HL-60 (cell line): Measurements from ENCODE around the gene C16orf74.

ENCODE experiments used
- DNase-seq, 2 experiments: peaks; one replicate each; pipeline ENCODE4 v3.0.0-alpha.2; 2010 to 2020; ENCODE audit warnings: low read depth in 1 of 2, low spot score in 1 of 2
- H3K27ac ChIP-seq: fragments of 250-450 bp; sonication (Bioruptor Pico); replicated peaks from 2 replicates; pipeline ENCODE4 v1.5.1; 2020; ENCODE audit warnings: mild to moderate bottlenecking, moderate library complexity
- H3K27me3 ChIP-seq: fragments of 250-450 bp; sonication (Bioruptor Pico); 2 replicates; pipeline ENCODE4 v1.5.1; 2021; ENCODE audit warnings: mild to moderate bottlenecking, moderate library complexity; ENCODE audit not compliant: insufficient read depth, poor library complexity, severe bottlenecking
- H3K4me3 ChIP-seq: replicated peaks from 2 replicates; pipeline ENCODE4 v1.5.1; 2011; ENCODE audit warnings: mild to moderate bottlenecking, control low read depth, low read length; ENCODE audit not compliant: insufficient read depth
- GABPA ChIP-seq: IDR thresholded peaks from 2 replicates; pipeline ENCODE4 v1.6.1; 2012; ENCODE audit warnings: low read depth
- POLR2AphosphoS5 ChIP-seq: IDR thresholded peaks from 2 replicates; pipeline ENCODE4 v1.6.1; 2012; ENCODE audit warnings: low read depth
- SPI1 ChIP-seq: IDR thresholded peaks from 2 replicates; pipeline ENCODE4 v1.6.1; 2012; ENCODE audit warnings: low read depth, mild to moderate bottlenecking, borderline replicate concordance
- TF ChIP-seq, protein P1 (sequence below): IDR thresholded peaks from 2 replicates; pipeline ENCODE4 v1.6.1; 2012; ENCODE audit warnings: low read depth; ENCODE audit not compliant: insufficient replicate concordance
- TF ChIP-seq, protein P2 (sequence below): IDR thresholded peaks from one replicate; pipeline ENCODE4 v1.5.1; 2011; ENCODE audit warnings: low read length, control low read depth, inconsistent platforms; ENCODE audit not compliant: insufficient read depth

The C16orf74 gene

DNA sequence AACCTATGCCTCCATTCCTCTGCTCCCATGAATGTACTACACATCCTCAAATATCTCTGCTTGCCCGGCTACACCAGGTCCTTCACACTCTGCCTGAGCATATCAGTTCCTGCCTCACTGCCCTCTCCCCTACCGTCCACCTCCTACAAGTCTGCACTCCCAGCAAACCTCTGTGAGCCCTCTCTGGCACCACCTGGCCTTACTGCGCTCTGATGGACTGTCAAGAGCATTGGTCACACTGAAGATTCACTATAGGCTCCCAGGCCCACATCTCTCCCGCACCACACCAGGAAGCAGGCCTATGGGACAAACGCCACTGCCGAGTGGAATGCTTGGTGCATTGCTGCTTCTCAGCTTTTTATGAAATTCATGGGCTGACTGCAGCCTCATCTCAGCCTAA lies 71.0 kb downstream of the C16orf74 start:
- no peak for DNase-seq
- Histone ChIP-seq H3K4me3 (no peak overlapping the region), H3K27ac (no peak overlapping the region), H3K27me3 (no peaks in the 10 kb centered on the region)
- TF ChIP-seq, protein P1, sequence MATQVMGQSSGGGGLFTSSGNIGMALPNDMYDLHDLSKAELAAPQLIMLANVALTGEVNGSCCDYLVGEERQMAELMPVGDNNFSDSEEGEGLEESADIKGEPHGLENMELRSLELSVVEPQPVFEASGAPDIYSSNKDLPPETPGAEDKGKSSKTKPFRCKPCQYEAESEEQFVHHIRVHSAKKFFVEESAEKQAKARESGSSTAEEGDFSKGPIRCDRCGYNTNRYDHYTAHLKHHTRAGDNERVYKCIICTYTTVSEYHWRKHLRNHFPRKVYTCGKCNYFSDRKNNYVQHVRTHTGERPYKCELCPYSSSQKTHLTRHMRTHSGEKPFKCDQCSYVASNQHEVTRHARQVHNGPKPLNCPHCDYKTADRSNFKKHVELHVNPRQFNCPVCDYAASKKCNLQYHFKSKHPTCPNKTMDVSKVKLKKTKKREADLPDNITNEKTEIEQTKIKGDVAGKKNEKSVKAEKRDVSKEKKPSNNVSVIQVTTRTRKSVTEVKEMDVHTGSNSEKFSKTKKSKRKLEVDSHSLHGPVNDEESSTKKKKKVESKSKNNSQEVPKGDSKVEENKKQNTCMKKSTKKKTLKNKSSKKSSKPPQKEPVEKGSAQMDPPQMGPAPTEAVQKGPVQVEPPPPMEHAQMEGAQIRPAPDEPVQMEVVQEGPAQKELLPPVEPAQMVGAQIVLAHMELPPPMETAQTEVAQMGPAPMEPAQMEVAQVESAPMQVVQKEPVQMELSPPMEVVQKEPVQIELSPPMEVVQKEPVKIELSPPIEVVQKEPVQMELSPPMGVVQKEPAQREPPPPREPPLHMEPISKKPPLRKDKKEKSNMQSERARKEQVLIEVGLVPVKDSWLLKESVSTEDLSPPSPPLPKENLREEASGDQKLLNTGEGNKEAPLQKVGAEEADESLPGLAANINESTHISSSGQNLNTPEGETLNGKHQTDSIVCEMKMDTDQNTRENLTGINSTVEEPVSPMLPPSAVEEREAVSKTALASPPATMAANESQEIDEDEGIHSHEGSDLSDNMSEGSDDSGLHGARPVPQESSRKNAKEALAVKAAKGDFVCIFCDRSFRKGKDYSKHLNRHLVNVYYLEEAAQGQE = no peak
- no peak for TF ChIP-seq SPI1
- no peak for TF ChIP-seq POLR2AphosphoS5
- TF ChIP-seq, protein P2, sequence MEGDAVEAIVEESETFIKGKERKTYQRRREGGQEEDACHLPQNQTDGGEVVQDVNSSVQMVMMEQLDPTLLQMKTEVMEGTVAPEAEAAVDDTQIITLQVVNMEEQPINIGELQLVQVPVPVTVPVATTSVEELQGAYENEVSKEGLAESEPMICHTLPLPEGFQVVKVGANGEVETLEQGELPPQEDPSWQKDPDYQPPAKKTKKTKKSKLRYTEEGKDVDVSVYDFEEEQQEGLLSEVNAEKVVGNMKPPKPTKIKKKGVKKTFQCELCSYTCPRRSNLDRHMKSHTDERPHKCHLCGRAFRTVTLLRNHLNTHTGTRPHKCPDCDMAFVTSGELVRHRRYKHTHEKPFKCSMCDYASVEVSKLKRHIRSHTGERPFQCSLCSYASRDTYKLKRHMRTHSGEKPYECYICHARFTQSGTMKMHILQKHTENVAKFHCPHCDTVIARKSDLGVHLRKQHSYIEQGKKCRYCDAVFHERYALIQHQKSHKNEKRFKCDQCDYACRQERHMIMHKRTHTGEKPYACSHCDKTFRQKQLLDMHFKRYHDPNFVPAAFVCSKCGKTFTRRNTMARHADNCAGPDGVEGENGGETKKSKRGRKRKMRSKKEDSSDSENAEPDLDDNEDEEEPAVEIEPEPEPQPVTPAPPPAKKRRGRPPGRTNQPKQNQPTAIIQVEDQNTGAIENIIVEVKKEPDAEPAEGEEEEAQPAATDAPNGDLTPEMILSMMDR = no peak
- TF ChIP-seq GABPA = no peak

DNA sequence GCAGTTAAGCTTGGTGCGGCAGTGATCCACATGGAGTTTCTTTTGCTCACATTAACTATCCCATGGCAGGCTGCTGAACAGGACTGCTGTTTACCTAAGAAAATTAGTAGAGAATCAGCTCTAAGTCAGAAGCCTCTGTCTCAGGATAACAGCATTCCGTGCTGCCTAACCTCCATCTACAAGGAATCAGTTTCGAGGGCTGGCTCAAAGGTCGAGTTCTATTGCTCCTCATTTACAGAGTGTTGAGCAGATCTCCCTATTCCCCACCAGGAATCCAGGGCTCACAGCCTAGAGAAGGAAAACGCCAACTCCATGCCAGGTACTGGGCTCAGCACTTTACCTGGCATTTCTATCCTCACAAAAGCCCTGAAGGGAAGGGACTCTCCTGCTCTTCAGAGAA lies 72.1 kb downstream of the C16orf74 start:
- no peak for DNase-seq
- TF ChIP-seq SPI1 = no peak
- TF ChIP-seq GABPA = no peak
- no peak overlapping the region for H3K27ac ChIP-seq
- H3K27me3 ChIP-seq = no peaks in the 10 kb centered on the region
- no peak overlapping the region for H3K4me3 ChIP-seq

DNA sequence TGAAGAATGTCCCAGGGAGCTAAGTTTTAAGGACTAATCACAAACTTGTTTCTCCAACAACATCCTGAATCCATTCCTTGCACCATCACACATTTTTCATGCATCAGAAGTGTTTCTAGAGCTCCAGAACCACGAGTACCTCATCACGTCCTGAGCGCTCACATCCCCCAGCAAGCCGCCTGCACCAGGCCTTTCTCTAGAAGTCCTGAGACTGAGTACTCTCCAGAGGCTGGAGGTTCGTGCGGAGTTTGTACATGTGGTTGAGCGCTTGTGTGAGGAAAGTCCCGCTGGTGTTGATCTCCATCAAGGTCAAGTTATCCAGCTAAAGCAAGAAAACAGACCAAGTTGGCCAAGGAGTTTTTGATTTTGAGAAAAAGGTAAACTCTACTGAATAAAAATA lies 72.9 kb downstream of the C16orf74 start:
- DNase-seq = no peak
- TF ChIP-seq GABPA = no peak
- TF ChIP-seq, protein P2 = no peak
- TF ChIP-seq, protein P1 = no peak
- TF ChIP-seq POLR2AphosphoS5 = no peak
- TF ChIP-seq SPI1 = no peak
- H3K4me3 ChIP-seq = no peak overlapping the region
- H3K27ac ChIP-seq = no peak overlapping the region
- no peaks in the 10 kb centered on the region for H3K27me3 ChIP-seq

DNA sequence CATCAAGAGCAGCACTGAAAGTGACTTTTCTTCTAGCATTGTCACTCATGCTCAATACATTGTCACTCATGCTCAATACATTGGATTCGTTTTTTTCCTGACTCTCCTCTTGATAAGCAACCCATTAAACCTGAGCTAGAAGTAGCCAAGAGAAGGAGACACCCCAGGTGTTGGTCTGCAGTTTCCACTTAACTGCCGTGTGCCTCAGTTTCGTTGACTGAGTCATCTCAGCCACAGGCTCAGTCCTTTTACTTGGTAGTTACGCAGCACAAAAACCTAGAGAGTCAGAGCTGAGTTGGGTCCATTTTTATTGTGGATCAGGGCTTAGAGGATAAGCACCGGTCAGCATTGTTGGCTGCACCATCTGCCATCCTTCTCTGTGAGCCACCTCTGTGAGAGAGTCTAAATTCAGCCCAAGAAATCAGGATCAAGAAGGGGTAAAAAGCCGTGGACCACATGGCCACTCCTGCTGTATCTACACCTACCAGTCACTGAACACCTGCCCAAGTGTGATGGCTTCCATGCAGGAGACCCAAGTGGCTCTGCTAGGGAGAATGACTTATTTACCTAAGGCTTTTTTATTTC lies 73.4 kb downstream of the C16orf74 start:
- Histone ChIP-seq H3K27ac (no peak overlapping the region), H3K4me3 (no peak overlapping the region), H3K27me3 (no peaks in the 10 kb centered on the region)
- TF ChIP-seq GABPA = no peak
- TF ChIP-seq, protein P1 = no peak
- TF ChIP-seq, protein P2 = no peak
- TF ChIP-seq POLR2AphosphoS5 = no peak
- DNase-seq = no peak
